Parathyroid adenoma (tissue), 2 donors: Measurements from ENCODE around the gene ATP6AP2.

Experiments used
- H2AFZ ChIP-seq: fragments of 300-600 bp; sonication (generic); one replicate; pipeline ENCODE4 v1.7.0; 2017; ENCODE audit warnings: antibody characterized with exemption, mild to moderate bottlenecking
- H3K27ac ChIP-seq: fragments of 300-600 bp; sonication (generic); one replicate; pipeline ENCODE4 v1.7.0; 2017
- H3K27me3 ChIP-seq: fragments of 300-600 bp; sonication (generic); one replicate; pipeline ENCODE4 v1.7.0; 2017; ENCODE audit warnings: low read length; ENCODE audit not compliant: control insufficient read depth, insufficient read depth
- H3K36me3 ChIP-seq: fragments of 300-600 bp; sonication (generic); one replicate; pipeline ENCODE4 v1.7.0; 2017; ENCODE audit warnings: low read length; ENCODE audit not compliant: control insufficient read depth, insufficient read depth
- H3K4me1 ChIP-seq: fragments of 300-600 bp; sonication (generic); one replicate; pipeline ENCODE4 v1.7.0; 2017; ENCODE audit warnings: control low read depth
- H3K4me2 ChIP-seq: fragments of 300-600 bp; sonication (generic); one replicate; pipeline ENCODE4 v1.7.0; 2017; ENCODE audit warnings: low read length
- H3K4me3 ChIP-seq: fragments of 300-600 bp; sonication (generic); one replicate; pipeline ENCODE4 v1.7.0; 2017; ENCODE audit warnings: low read depth, low read length
- H3K79me2 ChIP-seq: fragments of 300-600 bp; sonication (generic); one replicate; pipeline ENCODE4 v1.7.0; 2017; ENCODE audit warnings: control low read depth
- H3K9ac ChIP-seq: fragments of 300-600 bp; sonication (generic); one replicate; pipeline ENCODE4 v1.7.0; 2017; ENCODE audit warnings: mild to moderate bottlenecking
- H3K9me3 ChIP-seq: fragments of 300-600 bp; sonication (generic); one replicate; pipeline ENCODE4 v1.7.0; 2017; ENCODE audit warnings: low read length; ENCODE audit not compliant: control insufficient read depth
- CTCF ChIP-seq: fragments of 300-600 bp; sonication (generic); IDR thresholded peaks from one replicate; pipeline ENCODE4 v1.7.0; 2017; ENCODE audit warnings: antibody characterized with exemption, mild to moderate bottlenecking
- donor health status: primary hyperparathyroidism.

Gene ATP6AP2

GRCh38 chrX:40653535-40653934 is 72.8 kb downstream of the ATP6AP2 start:
- Histone ChIP-seq H2AFZ (no peak overlapping the region), H3K27ac (no peak overlapping the region)
- TF ChIP-seq CTCF, result no peak

More at GRCh38 chrX:40653535-40653934, 72.8 kb downstream of the ATP6AP2 start:
- H3K9ac ChIP-seq, result no peak overlapping the region
- no peaks in the 10 kb centered on the region for H3K36me3 ChIP-seq
- H3K4me1 ChIP-seq, result no peaks in the 10 kb centered on the region
- H3K79me2 ChIP-seq, result no peaks in the 10 kb centered on the region
- no peak overlapping the region for H3K4me3 ChIP-seq
- no peaks in the 10 kb centered on the region for H3K9me3 ChIP-seq
- no peaks in the 10 kb centered on the region for H3K27me3 ChIP-seq
- H3K4me2 ChIP-seq, result no peak overlapping the region
